8988T (cell line): ENCODE measurements around the gene YLPM1.

Experiments
- DNase-seq: peaks from one replicate; pipeline ENCODE4 v3.0.0; 2011

Gene YLPM1

DNA sequence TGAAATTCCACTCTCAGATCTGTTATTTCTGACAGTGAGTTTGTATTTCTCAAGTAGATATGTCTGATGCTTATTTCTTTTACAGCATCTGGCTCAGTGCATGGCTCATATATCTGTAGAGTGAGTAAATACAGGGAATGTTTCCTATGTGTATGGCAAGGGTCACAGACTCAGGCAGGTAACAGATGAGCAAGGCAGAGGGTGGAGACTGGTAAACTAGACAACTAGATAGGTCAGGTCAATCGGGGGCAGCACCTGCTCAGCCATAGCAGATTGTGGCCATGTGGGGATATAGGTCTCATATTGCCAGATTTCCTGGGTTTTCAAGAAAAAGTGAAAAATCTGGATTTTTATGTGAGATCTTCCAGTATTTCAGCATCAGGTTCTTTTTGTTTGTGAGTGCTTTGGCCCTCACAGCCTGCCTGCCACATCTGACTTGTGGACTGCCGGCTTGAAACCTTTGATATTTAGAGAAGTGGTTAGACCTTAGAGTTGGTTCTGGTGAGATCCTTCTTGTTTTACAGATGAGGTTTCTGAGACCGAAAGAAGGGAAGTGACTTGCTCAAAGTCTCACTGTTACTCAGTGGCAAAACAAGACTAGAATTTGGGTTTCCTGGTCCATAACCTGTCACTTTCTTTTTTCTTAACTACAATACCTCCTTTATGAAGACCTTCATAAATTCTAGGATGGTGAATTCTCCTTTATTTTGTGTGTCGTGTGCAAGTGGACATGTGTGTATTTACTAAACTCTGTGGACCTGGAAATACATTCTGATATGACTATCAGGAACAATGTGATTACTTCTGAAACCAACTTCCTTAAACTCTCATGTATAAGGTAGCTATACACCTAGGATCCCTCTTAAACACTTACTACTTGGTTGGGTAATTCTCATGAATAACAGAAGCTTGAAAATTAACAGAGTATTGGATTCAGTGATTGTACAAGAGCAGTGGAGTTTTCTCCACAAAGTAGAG, 78.4 kb downstream of the YLPM1 start:
- no peak for DNase-seq

DNA sequence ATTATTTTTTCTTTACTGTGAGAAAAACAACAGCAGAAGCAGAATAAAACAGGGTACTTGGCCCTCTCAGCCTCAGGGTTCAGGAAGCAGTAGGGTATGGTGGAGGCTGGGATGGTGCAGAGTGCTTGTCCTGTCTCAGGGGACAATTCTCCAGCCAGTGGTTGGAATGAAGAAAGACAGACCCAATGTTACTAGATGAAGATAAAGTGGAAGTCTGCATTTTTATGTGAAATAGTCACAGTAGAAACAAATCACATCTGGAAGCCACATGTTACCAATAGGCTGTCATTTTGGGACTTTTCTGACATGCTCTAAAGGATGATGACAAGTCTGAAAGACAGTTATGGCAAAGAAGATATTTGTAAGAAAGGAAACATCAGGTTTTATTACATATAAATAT, 80.5 kb downstream of the YLPM1 start:
- DNase-seq, result no peak

DNA sequence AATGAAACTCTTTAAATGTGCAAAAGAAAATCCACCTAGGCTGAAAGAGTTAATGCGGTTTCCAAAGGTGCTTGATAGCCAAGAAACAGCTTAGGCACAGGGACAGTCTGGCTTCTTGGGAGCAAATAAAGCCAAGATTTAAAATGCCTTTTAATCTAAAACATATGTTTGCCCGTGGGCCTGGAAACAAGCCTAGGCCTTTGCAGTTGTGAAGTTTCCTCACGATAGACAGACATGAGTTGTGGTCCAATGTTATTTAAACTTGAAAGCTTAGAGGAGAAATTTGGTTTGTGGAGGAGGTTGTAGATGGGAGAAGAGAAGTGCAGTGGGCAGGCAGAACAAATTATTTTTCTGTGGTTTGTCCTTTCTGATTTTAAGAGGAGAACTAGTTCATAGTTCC, 83.1 kb downstream of the YLPM1 start:
- DNase-seq, result no peak

DNA sequence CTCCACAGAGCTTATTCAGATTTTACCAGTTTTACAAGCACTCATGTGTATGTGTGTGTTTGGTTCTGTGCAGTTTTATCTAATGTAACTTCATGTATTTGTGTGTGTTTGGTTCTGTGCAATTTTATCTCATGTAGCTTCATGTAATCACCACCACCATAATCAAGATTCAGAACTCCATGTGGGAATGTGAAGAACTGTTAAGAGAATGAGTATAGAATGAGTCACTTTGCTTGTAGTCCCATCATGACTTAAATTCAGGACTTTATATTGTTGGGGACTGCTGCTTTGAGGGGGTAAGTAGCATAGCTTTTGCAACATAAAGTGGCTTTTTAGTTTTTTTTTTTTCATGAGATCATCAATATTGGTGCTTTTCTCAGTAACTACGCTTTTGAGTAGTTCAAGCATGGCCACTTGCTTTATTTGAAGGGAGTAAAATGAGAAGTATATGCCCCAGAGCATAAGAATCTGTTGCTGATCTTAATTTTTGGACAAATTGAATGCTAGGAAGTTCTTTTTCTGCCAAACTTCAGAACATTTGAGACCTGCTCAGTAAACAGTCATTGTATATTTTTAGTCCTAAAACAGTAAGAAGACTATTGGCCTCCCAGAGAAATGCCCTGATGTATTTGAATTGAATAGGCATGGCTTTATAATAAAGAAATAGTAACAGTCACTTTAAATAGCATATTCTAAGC, 84.0 kb downstream of the YLPM1 start:
- no peak for DNase-seq

DNA sequence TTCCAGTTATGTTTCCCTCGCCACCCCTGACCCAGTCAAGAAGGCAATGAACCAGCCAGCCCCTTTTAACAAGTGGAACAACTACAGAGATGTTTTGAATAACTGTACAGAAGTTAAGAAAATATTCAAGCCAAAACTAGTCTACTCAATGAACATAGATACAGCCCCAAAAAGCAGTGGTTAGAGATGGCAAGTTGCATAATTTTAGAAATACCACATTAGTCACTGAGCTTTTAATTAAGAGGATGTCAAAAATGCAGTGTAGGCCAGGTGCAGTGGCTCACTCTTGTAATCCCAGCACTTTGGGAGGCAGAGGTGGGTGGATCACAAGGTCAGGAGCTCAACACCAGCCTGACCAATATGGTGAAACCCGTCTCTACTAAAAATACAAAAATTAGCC, 85.7 kb downstream of the YLPM1 start:
- no peak for DNase-seq

- no peak for DNase-seq
These were observed 89.9 kb downstream of the YLPM1 start for GRCh38 chr14:74852922-74853530.

GRCh38 chr14:74853581-74853980, 90.5 kb downstream of the YLPM1 start:
- no peak for DNase-seq

DNA sequence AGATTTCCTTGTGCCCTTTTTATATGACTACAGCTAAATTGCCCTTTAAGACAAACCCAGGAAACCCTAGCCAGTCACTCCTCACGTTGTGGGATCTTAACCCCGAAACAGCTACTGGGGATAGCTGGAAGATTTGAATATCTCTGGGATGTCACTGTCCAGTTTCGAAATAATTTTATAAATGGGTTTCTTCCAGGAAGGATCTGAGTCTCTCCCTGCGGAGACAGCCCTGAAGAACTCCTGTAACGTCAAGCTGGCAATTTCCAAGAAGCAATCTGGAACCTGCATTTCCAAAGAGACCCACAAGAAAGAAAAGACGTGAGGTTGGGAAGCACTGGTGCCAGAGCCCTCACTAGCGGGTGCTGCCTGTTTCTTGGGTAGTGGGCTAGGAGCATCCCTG, 91.9 kb downstream of the YLPM1 start:
- no peak for DNase-seq

- DNase-seq, result no peak
These were observed 92.8 kb downstream of the YLPM1 start for GRCh38 chr14:74855945-74856344.

GRCh38 chr14:74856366-74856765, 93.2 kb downstream of the YLPM1 start:
- DNase-seq, result no peak

DNA sequence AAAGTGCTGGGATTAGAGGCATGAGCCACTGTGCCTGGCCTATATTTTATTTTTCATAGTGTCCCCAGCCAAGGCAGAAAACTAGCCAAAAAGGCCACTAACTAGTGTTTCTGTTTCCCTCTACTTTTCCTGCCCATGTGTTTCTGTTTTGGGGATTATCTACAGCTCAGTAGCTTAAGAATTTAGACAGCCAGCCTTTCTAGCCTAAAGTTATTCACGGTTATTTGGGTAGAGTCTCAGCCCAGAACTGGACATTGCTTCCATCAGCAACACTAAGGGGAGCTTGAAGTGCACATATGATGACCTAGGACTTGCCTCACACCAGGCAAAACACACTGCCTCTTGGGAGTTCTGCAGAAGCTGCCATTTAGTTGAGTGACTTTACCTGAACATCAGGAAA, 94.9 kb downstream of the YLPM1 start:
- no peak for DNase-seq

- no peak for DNase-seq
These were observed 96.8 kb downstream of the YLPM1 start for GRCh38 chr14:74859757-74860552.

GRCh38 chr14:74860899-74861733, 98.0 kb downstream of the YLPM1 start:
- DNase-seq, result peak; percentile 47

- DNase-seq, result no peak
These were observed 98.6 kb downstream of the YLPM1 start for GRCh38 chr14:74861734-74862090.

DNA sequence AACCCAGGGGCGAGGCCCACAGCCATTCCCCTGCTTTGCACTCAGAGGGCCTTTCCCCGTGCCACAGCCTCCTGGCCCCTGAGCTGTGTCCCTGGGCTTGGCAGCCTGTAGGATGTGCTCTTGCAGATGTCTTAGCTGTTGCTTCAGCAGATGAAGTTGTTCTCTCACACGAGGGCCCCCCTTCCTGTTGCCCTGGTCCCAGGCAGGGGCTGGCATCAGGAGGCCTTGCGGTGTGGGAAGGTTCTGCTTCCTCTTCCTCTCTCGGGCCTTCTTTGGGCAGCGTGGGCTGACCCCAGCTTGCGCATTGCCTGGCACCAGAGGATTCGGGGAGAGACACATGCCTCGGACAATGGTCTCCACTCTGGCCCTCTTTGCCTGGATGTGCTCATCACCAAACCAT, 100.2 kb downstream of the YLPM1 start:
- no peak for DNase-seq

GRCh38 chr14:74864198-74864597, 101.1 kb downstream of the YLPM1 start:
- DNase-seq, result no peak

- DNase-seq, result no peak
These were observed 102.0 kb downstream of the YLPM1 start for GRCh38 chr14:74865156-74865555.

DNA sequence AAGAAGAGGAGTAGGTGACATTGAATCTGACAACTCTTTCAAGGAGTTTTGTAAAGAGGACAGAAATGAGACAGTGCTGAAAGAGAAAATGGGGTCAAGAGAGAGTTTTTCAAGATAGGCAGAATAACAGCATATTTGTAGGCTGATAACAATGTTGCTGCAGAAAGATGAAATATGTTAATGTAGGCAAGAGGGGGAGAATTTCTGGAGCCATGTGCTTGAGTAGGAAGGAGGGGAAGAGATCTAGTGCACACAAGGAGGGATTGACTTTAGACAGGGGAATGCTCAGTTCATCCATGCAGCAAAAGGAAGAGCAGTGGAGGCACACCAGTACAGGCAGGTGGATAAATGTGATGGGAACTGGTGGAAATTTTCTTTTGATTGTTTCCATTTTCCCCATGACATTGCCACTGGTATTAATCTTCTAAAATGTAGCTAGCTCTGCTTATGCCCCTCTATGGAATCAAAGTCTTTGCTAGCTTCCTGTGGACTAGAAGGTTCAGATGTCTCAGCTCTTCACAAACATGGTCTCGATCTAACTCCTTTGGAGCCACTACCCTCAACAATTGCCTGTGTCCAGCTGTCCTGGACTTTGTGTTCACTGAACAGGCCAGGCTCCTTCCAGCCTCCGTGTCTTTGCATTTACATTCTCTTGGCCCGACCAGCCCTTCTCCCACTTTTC, 103.7 kb downstream of the YLPM1 start:
- DNase-seq, result no peak

DNA sequence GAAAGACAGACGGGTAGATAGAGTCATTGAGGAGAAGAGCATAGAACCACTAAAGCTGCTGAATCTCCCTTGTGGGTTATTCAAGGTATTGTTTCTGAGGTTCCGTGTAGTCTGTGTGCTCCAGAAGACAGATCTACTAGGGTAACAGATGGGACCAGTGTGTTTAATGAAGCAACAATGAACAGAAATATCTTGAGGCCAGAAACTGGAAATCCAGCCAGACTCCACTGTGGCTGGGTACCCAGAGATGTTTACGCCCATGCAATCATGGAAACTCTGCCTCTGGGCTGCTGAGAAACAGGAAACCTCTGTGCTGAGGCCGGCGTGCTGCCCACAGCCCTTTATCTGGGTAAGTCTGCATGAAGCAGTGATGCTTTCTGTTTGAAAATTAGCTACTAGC, 104.6 kb downstream of the YLPM1 start:
- no peak for DNase-seq

- no peak for DNase-seq
These were observed 105.6 kb downstream of the YLPM1 start for GRCh38 chr14:74868739-74869138.

GRCh38 chr14:74871819-74872218, 108.7 kb downstream of the YLPM1 start:
- DNase-seq, result no peak
